Tongue (tissue), 2 donors: Measurements from ENCODE around the gene HSD17B1. TPM values are rescaled to one million over a fixed set of nuclear protein-coding genes. Genes with fewer than 3 reads are reported as not detected.
"Not testable (repeated sequence)": the region's sequence is repeated elsewhere in the genome, so short reads cannot be mapped to it uniquely, and the experiment has no call there.

ENCODE experiments used
- DNase-seq: peaks from one replicate; pipeline ENCODE4 v3.0.0-alpha.2; 2015
- total RNA-seq: library from RNA; depleted of rRNA; stranded (reverse); fragments of >200 nt; gene quantifications from one replicate; pipeline ENCODE4 v1.2.3, GENCODE V29; 2014

The HSD17B1 gene
- total RNA-seq, 1 donor from 2014 or later, result 0.21 TPM

DNA sequence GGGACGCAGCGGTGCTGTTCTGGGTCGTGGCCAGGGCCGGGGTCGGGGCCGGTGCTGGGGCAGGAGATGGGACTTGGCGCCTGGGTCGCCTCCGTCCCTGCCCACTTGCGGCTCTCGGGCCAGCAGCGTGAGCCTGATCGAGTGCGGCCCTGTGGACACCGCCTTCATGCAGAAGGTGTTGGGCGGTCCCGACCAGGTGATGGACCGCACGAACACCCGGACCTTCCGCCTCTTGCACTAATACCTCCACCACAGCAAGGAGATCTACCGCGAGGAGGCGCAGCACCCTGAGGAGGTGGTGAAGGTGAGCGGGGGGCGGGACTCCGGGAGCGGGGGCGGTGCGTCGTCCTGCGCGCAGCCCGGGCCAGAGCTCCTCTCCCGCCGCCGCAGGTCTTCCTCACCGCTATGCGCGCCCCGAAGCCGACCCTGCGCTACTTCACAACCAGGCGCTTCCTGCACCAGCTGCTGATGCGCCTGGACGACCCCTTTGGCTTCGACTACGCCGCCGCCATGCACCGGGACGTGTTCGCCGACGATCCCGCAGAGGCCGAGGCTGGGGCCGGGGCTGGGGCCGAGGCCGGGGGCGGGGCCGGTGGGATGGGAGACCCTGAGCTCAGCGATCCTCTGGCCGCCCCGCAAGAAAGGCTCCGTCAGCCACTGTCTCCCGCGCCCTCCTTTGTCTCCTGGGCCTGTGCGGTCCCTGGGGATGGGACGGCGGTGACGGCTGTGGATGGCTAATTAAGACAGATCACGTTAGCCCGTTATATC is 4.5 kb upstream of the HSD17B1 start:
- peak; percentile 75 for DNase-seq

DNA sequence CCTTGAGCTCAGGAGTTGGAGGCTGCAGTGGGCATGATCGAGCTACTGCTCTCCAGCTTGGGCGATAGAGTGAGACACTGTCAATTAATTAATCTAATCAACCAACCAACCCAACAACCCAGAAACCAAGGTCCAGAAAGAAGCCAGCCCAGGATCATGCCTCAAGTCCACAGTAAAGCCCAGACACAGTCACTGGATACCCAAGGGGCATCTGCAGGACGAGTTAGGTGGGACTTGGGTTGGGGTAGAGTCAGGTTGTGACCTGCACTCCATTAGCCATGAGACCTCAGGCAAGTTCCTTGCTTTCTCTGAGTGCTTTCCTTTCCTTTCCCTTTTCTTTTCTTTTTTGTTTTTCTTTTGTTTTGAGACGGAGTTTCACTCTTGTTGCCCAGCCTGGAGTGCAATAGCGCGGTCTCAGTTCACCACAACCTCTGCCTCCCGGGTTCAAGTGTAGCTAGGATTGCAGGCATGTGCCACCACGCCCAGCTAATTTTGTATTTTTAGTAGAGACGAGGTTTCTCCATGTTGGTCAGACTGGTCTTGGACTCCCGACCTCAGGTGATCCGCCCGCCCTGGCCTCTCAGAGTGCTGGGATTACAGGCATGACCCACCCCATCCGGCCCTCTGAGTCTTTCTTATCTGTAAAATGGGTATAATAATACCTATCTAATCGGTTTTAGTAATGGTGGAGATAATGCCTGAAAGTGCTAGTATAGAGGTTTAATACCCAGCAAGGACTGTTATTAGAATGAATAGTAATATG is 3.5 kb upstream of the HSD17B1 start:
- no peak for DNase-seq

DNA sequence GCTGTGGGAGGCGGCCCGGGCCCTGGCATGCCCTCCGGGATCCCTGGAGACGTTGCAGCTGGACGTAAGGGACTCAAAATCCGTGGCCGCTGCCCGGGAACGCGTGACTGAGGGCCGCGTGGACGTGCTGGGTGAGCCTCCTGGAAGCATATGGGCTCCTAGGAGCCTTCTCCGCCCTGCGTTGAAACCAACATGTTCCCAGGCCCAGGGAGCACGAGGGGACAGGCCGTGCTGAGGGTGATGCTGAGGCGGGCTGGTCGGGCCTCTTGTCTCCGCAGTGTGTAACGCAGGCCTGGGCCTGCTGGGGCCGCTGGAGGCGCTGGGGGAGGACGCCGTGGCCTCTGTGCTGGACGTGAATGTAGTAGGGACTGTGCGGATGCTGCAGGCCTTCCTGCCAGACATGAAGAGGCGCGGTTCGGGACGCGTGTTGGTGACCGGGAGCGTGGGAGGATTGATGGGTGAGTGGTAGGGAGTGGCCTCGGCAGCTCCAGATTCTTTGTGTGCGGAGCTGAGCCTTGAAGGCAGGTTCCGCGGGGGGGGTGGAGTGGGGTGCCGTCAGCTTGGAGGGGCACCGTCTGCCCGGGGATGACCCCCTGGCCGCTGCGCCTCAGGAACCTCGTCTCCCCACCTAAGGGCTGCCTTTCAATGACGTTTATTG is 567 bp downstream of the HSD17B1 start:
- DNase-seq, result no peak

DNA sequence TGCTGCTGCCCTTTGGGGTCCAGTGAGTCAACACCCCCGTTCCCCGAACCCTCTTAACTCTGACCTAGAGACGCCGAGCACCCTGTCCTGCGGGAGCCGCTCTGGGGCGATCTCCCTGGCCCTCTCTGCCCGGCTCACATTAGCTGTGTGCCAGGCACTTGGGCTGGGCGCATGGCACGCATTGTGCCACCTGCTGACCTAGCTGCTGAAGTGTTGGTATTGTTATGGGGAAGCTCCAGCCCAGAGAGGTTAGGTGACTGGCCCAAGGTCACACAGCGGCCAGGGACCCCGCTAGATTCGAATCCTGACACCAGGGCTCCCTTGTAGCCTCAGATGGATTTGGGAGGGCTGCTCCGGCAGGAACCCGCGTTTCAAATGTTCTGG is 1.1 kb downstream of the HSD17B1 start:
- no peak for DNase-seq

DNA sequence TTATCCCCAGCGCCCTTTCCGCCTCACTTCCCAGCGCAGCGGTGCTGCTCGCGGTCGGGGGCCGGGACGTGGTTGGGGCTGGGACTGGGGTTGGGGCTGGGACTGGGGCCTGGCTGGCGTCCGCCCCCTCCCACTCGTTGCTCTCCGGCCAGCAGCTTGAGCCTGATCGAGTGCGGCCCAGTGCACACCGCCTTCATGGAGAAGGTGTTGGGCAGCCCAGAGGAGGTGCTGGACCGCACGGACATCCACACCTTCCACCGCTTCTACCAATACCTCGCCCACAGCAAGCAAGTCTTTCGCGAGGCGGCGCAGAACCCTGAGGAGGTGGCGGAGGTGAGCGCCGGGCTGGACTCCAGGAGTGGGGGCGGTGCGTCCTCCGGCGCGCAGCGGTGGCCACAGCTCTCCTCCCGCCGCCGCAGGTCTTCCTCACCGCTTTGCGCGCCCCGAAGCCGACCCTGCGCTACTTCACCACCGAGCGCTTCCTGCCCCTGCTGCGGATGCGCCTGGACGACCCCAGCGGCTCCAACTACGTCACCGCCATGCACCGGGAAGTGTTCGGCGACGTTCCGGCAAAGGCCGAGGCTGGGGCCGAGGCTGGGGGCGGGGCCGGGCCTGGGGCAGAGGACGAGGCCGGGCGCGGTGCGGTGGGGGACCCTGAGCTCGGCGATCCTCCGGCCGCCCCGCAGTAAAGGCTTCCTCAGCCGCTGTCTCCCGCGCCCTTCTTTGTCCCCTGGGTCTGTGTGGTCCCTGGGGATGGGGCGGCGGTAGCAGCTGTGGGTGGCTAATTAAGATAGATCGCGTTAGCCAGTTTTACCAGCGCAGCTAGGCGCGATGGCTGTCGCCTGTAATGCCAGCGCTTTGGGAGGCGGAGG is 1.8 kb downstream of the HSD17B1 start:
- DNase-seq, result peak; percentile 94

DNA sequence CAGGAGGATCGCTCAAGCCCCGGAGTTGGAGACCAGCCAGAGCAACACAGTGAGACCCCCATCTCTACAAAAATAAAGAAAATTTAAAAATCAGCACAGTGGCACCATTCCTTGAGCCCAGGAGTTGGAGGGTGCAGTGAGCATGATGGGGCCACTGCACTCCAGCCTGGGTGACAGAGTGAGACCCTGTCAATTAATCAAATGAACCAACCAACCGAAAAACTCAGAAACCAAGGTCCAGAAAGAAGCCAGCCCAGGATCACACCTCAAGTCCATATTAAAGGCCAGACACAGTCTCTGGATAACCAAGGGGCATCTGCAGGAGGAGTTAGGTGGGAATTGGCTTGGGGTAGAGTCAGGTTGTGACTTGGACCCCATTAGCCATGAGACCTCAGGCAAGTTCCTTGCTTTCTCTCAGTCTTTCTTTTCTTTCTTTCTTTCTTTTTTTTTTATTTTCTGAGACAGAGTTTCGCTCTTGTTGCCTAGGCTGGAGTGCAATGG is 2.4 kb downstream of the HSD17B1 start:
- DNase-seq, result no peak

DNA sequence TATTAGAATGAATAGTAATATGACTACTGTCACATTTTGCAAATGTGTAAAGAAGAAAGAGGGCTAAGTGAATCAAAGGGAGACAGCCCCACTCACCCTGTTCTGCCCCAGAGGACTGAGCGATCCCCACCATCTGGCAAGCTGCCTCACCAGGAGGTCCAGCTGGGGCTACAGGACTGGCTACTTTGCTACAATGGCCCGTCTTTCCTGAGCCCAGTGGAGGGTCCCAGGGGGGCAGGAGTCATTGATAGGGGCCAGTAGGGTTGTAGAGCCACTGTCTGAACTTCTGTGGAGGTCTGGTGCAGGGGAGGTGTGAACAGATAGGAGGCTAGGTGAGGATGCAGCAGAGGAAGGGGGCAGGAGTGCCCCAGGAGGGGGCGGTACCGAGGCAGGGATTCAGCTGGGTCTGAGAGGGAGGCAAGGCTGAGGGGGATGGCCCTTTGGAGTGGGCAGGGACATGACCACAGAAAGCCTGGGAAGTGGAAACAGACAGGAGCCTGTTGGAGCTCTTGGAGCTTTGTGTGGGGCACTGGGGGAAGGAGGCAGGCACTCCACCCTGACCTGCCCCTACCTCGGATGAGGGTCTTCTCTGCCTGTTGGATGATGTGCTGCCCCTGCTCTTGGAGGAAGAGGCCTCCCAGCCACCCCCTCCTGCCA is 3.4 kb downstream of the HSD17B1 start:
- DNase-seq, result not testable (repeated sequence)

DNA sequence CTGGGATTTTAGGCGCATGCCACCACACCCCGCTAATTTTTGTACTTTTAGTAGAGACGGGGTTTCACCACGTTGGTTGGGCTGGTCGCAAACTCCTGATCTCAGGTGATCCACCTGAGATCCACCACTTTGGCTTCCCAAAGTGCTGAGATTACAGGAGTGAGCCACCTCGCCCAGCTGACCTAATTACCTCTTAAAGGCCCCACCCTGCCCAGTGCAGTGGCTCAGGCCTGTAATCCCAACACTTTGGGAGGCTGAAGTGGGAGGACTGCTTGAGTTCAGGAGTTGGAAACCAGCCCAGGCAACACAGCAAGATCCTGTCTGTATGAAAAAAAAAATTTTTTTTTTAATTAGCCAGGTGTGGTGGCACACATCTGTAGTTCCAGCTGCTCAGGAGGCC is 6.4 kb downstream of the HSD17B1 start:
- no peak for DNase-seq

DNA sequence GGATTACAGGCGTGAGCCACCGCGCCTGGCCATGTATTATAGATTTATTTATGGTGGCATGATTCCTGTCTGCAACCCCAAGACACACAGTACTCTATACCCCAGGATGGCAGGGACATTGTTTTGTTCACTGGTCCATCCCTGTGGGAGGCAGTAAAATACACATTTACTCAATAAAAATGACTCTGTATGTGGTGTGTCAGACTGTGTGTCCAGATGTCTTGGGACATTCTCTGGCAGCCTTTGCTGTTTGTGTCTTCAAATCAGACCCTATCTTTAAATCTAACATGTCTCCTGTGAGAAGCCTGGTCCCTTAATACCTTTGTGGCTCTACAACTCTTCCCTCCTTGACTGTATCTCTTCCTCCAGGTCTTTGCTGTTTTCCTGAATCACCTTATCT is 7.5 kb downstream of the HSD17B1 start:
- no peak for DNase-seq

DNA sequence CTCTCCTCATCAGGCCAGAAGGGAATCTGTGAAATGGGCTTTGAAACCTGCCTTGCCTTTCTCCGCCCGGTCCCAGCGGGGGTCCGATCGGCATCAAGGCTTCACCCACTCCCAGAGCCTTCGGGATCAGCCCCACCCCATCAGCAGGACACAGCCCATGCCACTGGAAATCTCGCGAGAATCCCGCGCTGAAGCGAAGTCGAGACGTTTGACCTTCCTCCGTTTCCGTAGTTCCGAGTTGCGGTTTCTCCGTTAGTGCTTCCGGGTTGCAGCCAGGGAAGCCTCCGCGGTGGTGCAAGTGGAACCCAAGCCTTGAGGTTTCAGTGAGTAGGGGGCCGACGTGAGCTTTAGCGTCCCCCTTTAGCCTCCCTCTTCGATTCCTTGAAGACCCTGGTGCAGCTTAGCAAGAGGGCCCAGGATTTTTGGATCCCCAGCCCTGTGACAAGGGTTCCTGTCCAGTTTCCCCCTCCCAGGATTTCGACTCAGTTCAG is 9.2 kb downstream of the HSD17B1 start, which contains the start of gene COASY:
Gene COASY (plus strand): TSS at position 252 of the 491 bp plus-strand sequence. CDS start 475 bp downstream, outside the sequence.
- DNase-seq, result peak; percentile 99

DNA sequence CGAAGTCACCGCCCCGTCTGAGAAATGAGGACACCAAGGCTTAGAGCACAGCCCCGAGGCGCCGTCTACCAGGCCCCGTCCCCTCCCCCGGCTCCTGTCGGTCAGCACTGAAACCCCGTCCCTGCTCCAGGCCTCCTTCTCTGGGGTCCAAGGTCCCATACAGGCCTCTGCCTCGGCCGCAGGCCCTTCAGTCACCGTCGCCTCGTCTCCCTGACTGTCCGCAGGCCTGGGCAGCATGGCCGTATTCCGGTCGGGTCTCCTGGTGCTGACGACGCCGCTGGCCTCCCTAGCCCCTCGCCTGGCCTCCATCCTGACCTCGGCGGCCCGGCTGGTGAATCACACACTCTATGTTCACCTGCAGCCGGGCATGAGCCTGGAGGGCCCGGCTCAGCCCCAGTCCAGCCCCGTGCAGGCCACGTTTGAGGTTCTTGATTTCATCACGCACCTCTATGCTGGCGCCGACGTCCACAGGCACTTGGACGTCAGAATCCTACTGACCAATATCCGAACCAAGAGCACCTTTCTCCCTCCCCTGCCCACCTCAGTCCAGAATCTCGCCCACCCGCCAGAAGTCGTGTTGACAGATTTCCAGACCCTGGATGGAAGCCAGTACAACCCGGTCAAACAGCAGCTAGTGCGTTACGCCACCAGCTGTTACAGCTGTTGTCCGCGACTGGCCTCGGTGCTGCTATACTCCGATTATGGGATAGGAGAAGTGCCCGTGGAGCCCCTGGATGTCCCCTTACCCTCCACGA is 9.8 kb downstream of the HSD17B1 start:
- no peak for DNase-seq

DNA sequence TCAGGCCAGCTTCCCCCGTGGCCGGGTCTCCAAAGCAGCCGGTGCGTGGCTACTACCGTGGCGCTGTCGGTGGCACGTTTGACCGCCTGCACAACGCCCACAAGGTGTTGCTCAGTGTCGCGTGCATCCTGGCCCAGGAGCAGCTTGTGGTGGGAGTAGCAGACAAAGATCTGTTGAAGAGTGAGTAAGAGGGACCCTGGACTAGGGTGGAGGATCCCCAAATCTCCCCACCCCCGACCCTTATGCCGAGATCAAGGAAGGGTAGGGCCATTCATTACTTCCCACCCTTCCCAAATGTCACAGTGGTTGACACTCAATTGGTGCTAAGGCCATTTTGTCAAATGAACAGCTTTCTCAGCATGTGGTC is 10.4 kb downstream of the HSD17B1 start:
- no peak for DNase-seq

DNA sequence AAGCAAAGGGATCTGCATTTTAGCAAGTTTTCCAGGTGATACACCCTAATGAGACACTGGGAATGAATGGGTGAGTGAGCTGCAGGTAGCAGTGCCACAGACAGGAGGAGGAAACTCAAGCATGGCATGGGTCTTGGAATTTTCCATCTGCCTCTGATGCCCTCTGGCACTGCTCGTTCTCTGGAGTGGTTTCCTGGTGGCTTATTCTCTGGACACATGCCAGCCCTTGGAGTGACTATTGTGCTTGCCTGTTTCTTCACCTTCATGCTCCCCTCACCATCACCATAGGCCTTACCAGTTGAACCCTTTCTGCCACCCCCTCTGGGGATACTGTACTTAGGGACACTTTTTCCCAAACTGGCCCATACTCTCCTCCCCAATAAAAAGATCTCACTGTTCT is 10.8 kb downstream of the HSD17B1 start:
- DNase-seq, result no peak

DNA sequence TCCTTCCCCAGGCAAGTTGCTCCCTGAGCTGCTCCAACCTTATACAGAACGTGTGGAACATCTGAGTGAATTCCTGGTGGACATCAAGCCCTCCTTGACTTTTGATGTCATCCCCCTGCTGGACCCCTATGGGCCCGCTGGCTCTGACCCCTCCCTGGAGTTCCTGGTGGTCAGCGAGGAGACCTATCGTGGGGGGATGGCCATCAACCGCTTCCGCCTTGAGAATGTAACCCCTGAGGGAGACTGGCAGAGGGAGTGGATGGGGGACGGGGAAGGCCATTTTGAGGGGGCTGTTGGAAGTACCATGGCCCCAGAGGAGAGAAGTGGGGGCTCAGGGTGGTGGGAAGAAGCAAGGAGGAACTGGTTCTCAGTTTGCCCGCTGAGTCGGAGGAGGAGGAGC is 11.2 kb downstream of the HSD17B1 start:
- DNase-seq, result no peak

DNA sequence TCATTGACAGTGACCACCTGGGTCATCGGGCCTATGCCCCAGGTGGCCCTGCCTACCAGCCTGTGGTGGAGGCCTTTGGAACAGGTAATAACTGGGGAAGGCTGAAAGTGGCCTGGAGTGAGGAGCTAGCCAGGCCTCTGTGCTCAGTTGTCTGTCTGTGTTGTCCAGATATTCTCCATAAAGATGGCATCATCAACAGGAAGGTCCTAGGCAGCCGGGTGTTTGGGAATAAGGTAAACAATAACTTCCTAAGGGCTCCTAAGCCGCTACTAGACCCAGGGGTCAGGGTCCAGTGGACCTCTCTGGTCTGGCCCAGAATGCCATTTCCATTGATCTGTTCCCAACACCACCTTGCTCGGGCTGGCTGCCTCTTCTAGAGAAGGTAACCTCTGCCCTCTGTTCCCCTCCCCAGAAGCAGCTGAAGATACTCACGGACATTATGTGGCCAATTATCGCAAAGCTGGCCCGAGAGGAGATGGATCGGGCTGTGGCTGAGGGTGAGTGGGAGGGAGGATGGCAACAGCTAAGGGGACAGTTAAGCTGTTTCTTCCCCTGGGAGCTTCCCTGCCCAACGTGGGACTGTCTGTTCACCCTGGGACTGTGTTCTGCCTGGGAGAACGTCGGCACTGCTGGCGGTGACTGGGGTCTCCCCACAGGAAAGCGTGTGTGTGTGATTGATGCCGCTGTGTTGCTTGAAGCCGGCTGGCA is 12.2 kb downstream of the HSD17B1 start:
- no peak for DNase-seq

DNA sequence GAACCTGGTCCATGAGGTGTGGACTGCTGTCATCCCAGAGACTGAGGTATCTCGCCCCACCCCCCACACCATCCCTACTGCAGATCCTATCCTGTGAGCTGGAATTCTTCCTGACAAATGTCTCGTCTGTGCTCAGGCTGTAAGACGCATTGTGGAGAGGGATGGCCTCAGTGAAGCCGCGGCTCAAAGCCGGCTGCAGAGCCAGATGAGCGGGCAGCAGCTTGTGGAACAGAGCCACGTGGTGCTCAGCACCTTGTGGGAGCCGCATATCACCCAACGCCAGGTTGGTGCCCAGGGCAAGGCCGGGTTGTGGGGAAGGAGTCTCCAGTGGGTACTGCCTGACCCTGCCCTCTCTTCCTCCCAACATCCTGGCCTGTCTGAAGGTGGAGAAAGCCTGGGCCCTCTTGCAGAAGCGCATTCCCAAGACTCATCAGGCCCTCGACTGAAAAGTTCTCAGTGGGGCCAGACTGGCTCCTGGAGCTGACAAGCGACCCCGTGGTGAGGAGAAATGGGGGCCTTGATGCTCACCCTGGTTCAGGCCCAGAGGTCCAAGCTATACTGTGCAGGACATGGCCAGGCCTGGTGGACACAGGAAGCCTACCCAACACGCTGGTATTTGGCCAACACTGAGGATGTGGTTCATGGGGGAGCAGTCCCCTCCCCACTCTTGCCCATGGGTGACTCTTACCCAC is 12.9 kb downstream of the HSD17B1 start:
- no peak for DNase-seq

DNA sequence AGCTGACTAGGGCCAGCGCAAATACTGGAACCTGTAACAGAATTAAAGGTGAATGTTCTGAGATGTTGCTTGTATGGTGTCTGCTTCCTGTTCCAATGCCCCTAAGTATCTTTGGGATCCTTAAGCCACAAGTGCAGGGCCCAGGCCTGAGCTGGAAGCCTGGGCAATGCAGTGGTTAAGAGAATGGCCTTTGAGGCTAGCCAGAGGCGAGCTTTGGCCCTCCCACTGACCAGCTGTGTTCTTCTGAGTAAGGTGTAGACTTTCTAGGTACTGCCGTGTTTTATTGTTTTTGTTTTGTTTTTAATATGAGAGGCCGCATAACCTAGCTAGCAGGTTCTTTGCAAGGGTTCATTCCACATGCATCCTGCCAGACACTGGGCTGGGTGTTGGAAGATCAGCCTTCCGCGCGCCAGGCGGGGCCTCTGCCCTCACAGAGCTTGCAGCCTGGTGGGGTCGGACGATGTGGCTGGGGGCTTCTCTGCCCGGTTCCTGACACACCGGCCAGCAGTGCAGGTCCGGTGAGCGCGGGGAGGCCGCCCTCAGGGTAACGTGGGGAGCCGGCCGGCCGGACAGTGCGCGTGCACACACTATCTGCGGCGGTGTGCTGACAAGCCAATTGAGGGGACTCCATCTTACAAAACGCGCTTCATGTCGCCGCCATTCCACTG is 13.6 kb downstream of the HSD17B1 start:
- DNase-seq, result no peak

DNA sequence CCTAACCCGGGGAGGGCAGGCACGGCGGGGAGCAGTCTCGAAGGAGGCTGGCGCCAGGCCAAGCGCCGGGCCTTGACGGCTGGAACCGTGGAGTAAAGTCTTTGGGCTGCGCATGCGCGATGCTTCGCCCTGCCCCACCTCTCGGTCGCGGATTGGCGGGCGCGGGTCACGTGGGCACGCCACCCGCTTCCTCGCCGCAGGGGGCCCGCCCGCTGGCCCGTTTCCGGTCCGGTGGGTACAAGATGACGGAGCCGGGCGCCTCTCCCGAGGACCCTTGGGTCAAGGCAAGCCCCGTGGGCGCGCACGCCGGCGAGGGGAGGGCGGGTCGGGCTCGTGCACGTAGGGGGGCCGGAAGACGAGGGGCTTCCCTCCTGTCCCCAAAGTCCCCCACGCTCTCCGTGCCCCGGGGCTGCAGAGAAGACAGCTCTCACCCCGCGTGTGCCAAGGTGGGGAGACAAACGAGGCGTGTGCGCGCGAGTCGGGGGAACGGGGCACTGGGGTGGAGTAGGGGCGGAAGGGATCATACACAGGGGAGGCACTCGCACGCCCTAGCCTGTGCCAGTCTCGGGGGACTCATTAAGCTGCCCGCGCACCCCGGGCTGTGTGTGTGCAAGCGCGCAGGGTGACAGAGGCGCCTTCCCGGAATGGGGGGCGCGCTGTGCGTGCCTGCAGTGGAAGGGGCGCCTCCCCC is 14.3 kb downstream of the HSD17B1 start, which contains the start of gene MLX:
Gene MLX (plus strand): TSS at position 218 of the 691 bp plus-strand sequence. CDS start 25 bp downstream, at position 243.
- DNase-seq, result peak; percentile 97
